PC-9 (cell line): Measurements from ENCODE around the gene PLEKHA1. TPM values are rescaled to one million over a fixed set of nuclear protein-coding genes. Genes with fewer than 3 reads are reported as not detected.

Experiments
- BruUV-seq: library from RNA; stranded (reverse); fragments of 400-500 nt; replicated peaks from 2 replicates; lab custom pipeline; 2021; lab: Mats Ljungman, UMichigan
- CTCF ChIA-PET: fragments of 300-600 bp; sonication (Branson Sonifier 250); formaldehyde crosslinking; loops from one replicate; lab custom pipeline; 2022; ENCODE audit warnings: antibody characterized with exemption; lab: Charles Lee
- POLR2A ChIA-PET: fragments of 300-600 bp; sonication (Branson Sonifier 250); formaldehyde crosslinking; loops from one replicate; lab custom pipeline; 2022; ENCODE audit warnings: antibody characterized with exemption; ENCODE audit not compliant: unreplicated experiment; lab: Charles Lee
- DNase-seq, 2 experiments: peaks; one replicate each; pipeline versions ENCODE4 v3.0.0 to v3.0.0-alpha.2; 2015 to 2022; ENCODE audit warnings: mixed read lengths in 1 of 2
- H2AFZ ChIP-seq: fragments of 200-600 bp; sonication (generic); 2 replicates; pipeline ENCODE4 v1.8.1; 2017; ENCODE audit warnings: antibody characterized with exemption
- H3F3A ChIP-seq: fragments of 200-600 bp; sonication (generic); 2 replicates; pipeline ENCODE4 v1.8.1; 2017; ENCODE audit warnings: antibody characterized with exemption, mild to moderate bottlenecking, low read depth; ENCODE audit not compliant: insufficient read depth
- H3K27ac ChIP-seq: fragments of 200-600 bp; sonication (generic); 2 replicates; pipeline ENCODE4 v1.6.1; 2016; ENCODE audit warnings: mixed run types
- H3K27me3 ChIP-seq: fragments of 200-600 bp; sonication (generic); 2 replicates; pipeline ENCODE4 v1.6.1; 2016; ENCODE audit warnings: low read depth, mixed run types; ENCODE audit not compliant: insufficient read depth
- H3K36me3 ChIP-seq: fragments of 200-600 bp; sonication (generic); 2 replicates; pipeline ENCODE4 v1.6.1; 2016; ENCODE audit warnings: low read depth, mixed run types
- H3K4me1 ChIP-seq: fragments of 200-600 bp; sonication (generic); replicated peaks from 2 replicates; pipeline ENCODE4 v1.6.1; 2016; ENCODE audit warnings: mixed run types; ENCODE audit not compliant: insufficient read depth
- H3K4me2 ChIP-seq: fragments of 200-600 bp; sonication (generic); 2 replicates; pipeline ENCODE4 v1.6.1; 2017; ENCODE audit warnings: mixed run types
- H3K4me3 ChIP-seq: fragments of 200-600 bp; sonication (generic); 2 replicates; pipeline ENCODE4 v1.6.1; 2016; ENCODE audit warnings: mixed run types
- H3K79me2 ChIP-seq: fragments of 200-600 bp; sonication (generic); 2 replicates; pipeline ENCODE4 v1.6.1; 2017; ENCODE audit warnings: low read depth, mixed run types
- H3K9me2 ChIP-seq: fragments of 200-600 bp; sonication (generic); 2 replicates; pipeline ENCODE4 v1.8.1; 2017; ENCODE audit warnings: mild to moderate bottlenecking; ENCODE audit not compliant: insufficient read depth
- H3K9me3 ChIP-seq: fragments of 200-600 bp; sonication (generic); 2 replicates; pipeline ENCODE4 v1.8.1; 2016; ENCODE audit warnings: low read depth; ENCODE audit not compliant: insufficient read depth
- H4K20me1 ChIP-seq: fragments of 200-600 bp; sonication (generic); 2 replicates; pipeline ENCODE4 v1.8.1; 2017; ENCODE audit not compliant: insufficient read depth
- EZH2 ChIP-seq: fragments of 200-600 bp; sonication (generic); IDR thresholded peaks from 2 replicates; pipeline ENCODE4 v1.8.0; 2017; ENCODE audit warnings: antibody characterized with exemption, low read depth
- intact Hi-C: fragments of 100-400 bp; cut with micrococcal nuclease; formaldehyde crosslinking; loops from one replicate; pipeline ENCODE4 v1.10.0; 2022; ENCODE audit not compliant: unreplicated experiment
- total RNA-seq: library from RNA; stranded (reverse); gene quantifications from 2 replicates; pipeline ENCODE4 v1.2.3, GENCODE V29; 2021
- TF ChIP-seq, protein P1 (sequence below): fragments of 200-600 bp; sonication (generic); conservative IDR thresholded peaks from 2 replicates; pipeline ENCODE4 v1.6.1; 2017; ENCODE audit warnings: mixed run types, antibody characterized with exemption, mild to moderate bottlenecking, moderate library complexity

PLEKHA1 gene
- total RNA-seq, 1 experiment from 2014 or later, result 33.8 TPM

DNA sequence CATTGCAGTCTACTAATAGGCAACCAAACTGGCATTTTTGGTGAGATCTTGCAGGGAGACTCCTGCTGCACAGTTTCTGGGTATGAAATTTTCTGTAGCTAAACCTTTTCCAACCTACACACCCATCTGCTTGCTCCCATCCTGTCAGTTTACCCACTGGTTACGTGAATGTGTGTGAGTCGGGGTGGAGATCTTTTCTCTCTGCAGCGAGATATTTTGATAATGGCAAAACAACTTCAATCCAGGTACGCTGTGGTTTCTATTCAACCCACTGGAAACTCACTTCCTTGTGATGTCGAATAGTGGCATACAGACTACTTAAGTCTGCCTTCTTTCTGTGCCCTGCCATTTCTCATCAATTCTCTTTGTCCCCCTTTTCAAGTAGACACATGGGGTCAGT is 4.5 kb downstream of the PLEKHA1 start:
- H3F3A ChIP-seq, result no peaks in the 10 kb centered on the region
- H2AFZ ChIP-seq, result no peak overlapping the region
- ChIA-PET CTCF (no interaction called here), POLR2A (no interaction called here)
- peaks cover 9% of the 10 kb centered on the region; the same call in 1 of the 2 replicates for H3K4me1 ChIP-seq
- peaks cover 3% of the 10 kb centered on the region; the same call in 1 of the 2 replicates for H3K36me3 ChIP-seq
- no peaks in the 10 kb centered on the region for H3K9me3 ChIP-seq
- H3K79me2 ChIP-seq, result peaks cover 39% of the 10 kb centered on the region
- no peak overlapping the region for H3K4me2 ChIP-seq
- BruUV-seq, result no TSS peak
- DNase-seq, result no peak
- intact Hi-C loops, result loop anchor here (10.0 kb wide), 1 partner anchor 84 kb away; no protein-coding TSS in a partner anchor
- H3K4me3 ChIP-seq, result no peak overlapping the region
- H3K9me2 ChIP-seq, result no peaks in the 10 kb centered on the region
- no peaks in the 10 kb centered on the region for H3K27me3 ChIP-seq
- H3K27ac ChIP-seq, result no peak overlapping the region
- H4K20me1 ChIP-seq, result no peaks in the 10 kb centered on the region
- TF ChIP-seq EZH2, result no peak
- TF ChIP-seq, protein P1, sequence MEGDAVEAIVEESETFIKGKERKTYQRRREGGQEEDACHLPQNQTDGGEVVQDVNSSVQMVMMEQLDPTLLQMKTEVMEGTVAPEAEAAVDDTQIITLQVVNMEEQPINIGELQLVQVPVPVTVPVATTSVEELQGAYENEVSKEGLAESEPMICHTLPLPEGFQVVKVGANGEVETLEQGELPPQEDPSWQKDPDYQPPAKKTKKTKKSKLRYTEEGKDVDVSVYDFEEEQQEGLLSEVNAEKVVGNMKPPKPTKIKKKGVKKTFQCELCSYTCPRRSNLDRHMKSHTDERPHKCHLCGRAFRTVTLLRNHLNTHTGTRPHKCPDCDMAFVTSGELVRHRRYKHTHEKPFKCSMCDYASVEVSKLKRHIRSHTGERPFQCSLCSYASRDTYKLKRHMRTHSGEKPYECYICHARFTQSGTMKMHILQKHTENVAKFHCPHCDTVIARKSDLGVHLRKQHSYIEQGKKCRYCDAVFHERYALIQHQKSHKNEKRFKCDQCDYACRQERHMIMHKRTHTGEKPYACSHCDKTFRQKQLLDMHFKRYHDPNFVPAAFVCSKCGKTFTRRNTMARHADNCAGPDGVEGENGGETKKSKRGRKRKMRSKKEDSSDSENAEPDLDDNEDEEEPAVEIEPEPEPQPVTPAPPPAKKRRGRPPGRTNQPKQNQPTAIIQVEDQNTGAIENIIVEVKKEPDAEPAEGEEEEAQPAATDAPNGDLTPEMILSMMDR, result no peak

DNA sequence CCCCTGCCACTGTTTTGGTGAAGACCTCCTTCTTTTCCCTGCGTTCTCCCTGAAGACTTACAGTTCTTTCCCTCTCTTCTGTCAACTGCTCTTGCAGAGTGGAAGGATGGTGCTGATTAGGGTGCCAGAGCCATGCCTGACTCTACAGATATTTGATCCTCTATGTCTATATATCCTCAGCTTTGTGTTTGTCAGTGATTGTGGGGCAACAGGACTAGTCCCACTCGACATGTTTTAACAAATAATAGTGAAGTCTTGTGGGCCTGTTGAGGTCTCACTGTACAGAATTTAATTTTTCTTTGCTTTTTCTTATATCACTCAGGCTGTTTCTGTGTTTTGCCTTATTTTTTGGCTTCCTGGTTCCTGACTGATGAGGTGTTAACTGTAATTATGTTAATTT is 5.0 kb downstream of the PLEKHA1 start:
- Histone ChIP-seq H3K4me2 (no peak overlapping the region), H3K36me3 (peaks cover 3% of the 10 kb centered on the region; the same call in 1 of the 2 replicates), H3K4me1 (peaks cover 9% of the 10 kb centered on the region; the same call in 1 of the 2 replicates), H3K27ac (no peak overlapping the region), H3K9me3 (no peaks in the 10 kb centered on the region), H2AFZ (no peak overlapping the region), H4K20me1 (no peaks in the 10 kb centered on the region), H3K9me2 (no peaks in the 10 kb centered on the region), H3K27me3 (no peaks in the 10 kb centered on the region), H3K4me3 (no peak overlapping the region), H3F3A (no peaks in the 10 kb centered on the region), H3K79me2 (peaks cover 39% of the 10 kb centered on the region)
- TF ChIP-seq, protein P1, result no peak
- no peak for TF ChIP-seq EZH2
- POLR2A ChIA-PET, result no interaction called here
- no TSS peak for BruUV-seq
- DNase-seq, result no peak
- intact Hi-C loops, result loop anchor here (10.0 kb wide), 1 partner anchor 85 kb away; no protein-coding TSS in a partner anchor
- CTCF ChIA-PET, result no interaction called here

DNA sequence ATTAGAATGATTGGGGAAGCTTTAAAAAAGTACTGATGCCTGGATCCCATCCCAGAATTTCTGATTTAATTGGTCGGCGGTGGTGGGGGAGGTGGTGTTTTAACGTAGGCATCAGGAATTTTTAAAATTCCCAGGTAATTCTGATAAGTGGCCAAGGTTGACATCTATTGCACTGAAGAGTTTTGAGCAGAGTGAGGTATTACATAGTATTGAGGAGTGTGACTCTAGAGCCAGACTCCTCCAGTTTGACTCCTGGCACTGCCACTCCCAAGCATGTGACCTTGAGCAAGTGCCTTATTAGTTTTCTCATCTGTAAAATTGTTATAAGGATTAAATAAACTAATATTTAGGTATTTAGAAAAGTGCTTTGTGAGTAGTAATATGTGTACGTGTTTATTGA is 6.2 kb downstream of the PLEKHA1 start:
- no peak overlapping the region for H3K27ac ChIP-seq
- H3K9me2 ChIP-seq, result no peaks in the 10 kb centered on the region
- CTCF ChIA-PET, result no interaction called here
- no TSS peak for BruUV-seq
- no peak overlapping the region for H3K4me2 ChIP-seq
- no peak overlapping the region for H3K4me3 ChIP-seq
- no peaks in the 10 kb centered on the region for H3K9me3 ChIP-seq
- H3K4me1 ChIP-seq, result peaks cover 8% of the 10 kb centered on the region; the same call in 1 of the 2 replicates
- POLR2A ChIA-PET, result no interaction called here
- H4K20me1 ChIP-seq, result no peaks in the 10 kb centered on the region
- TF ChIP-seq EZH2, result no peak
- TF ChIP-seq, protein P1, result no peak
- no peaks in the 10 kb centered on the region for H3F3A ChIP-seq
- H3K27me3 ChIP-seq, result no peaks in the 10 kb centered on the region
- H3K36me3 ChIP-seq, result peaks cover 3% of the 10 kb centered on the region; the same call in 1 of the 2 replicates
- H2AFZ ChIP-seq, result no peak overlapping the region
- intact Hi-C loops, result no loop called here
- no peak for DNase-seq
- H3K79me2 ChIP-seq, result peaks cover 35% of the 10 kb centered on the region
